CD14-positive monocyte (primary cell): Measurements from ENCODE around the gene SLC30A5. TPM values are rescaled to one million over a fixed set of nuclear protein-coding genes. Genes with fewer than 3 reads are reported as not detected.

Source experiments
- DNase-seq, 3 donors: peaks; one replicate each; pipeline ENCODE4 v3.0.0-alpha.2; 2011 to 2022
- H2AFZ ChIP-seq: 2 replicates; pipeline ENCODE4 v1.6.0; 2012; ENCODE audit warnings: mild to moderate bottlenecking, low read depth, low read length, inconsistent platforms; ENCODE audit not compliant: insufficient read depth, poor library complexity, severe bottlenecking
- H3K27ac ChIP-seq, 2 donors: 1 replicate in 1 of 2; 2 replicates in 1 of 2; pipeline ENCODE4 v1.5.1; 2012 to 2013; ENCODE audit warnings: low read length in 2 of 2, control low read depth in 1 of 2, inconsistent platforms in 1 of 2, low read depth in 1 of 2, mild to moderate bottlenecking in 1 of 2
- H3K27me3 ChIP-seq, 2 donors: one replicate each; pipeline versions ENCODE4 v1.6.0 to v1.6.1; 2011 to 2013; ENCODE audit warnings: low read length in 2 of 2; ENCODE audit not compliant: control insufficient read depth in 2 of 2, insufficient read depth in 2 of 2
- H3K36me3 ChIP-seq, 2 donors: replicated peaks in 1 of 2; 1 replicate in 1 of 2; 2 replicates in 1 of 2; pipeline versions ENCODE4 v1.5.1 to v1.6.1; 2012 to 2013; ENCODE audit warnings: low read length in 2 of 2, control low read depth in 1 of 2, inconsistent platforms in 1 of 2, mild to moderate bottlenecking in 1 of 2; ENCODE audit not compliant: insufficient read depth in 2 of 2, control insufficient read depth in 1 of 2
- H3K4me1 ChIP-seq, 2 donors: 1 replicate in 1 of 2; 2 replicates in 1 of 2; pipeline versions ENCODE4 v1.5.1 to v1.6.1; 2012 to 2013; ENCODE audit warnings: low read length in 2 of 2, control low read depth in 1 of 2, inconsistent platforms in 1 of 2, mild to moderate bottlenecking in 1 of 2, moderate library complexity in 1 of 2; ENCODE audit not compliant: insufficient read depth in 2 of 2, control insufficient read depth in 1 of 2
- H3K4me2 ChIP-seq: replicated peaks from 2 replicates; pipeline ENCODE3; 2012; ENCODE audit warnings: low read length, moderate library complexity, mild to moderate bottlenecking; ENCODE audit not compliant: poor library complexity, severe bottlenecking; ENCODE audit errors: extremely low read depth
- H3K4me3 ChIP-seq, 3 experiments: fragments of 200-600 bp in 1 of 3; sonication (generic) in 1 of 3; replicated peaks in 1 of 3; 1 replicate in 2 of 3; 2 replicates in 1 of 3; pipeline ENCODE4 v1.5.1; 2011 to 2013; ENCODE audit warnings: low read length in 3 of 3, mild to moderate bottlenecking in 3 of 3, control low read depth in 2 of 3, low read depth in 2 of 3, inconsistent platforms in 1 of 3, moderate library complexity in 1 of 3
- H3K79me2 ChIP-seq: 2 replicates; pipeline ENCODE4 v1.6.0; 2012; ENCODE audit warnings: mild to moderate bottlenecking, control low read depth, inconsistent platforms, low read length, moderate library complexity; ENCODE audit not compliant: insufficient read depth
- H3K9ac ChIP-seq: 2 replicates; pipeline ENCODE4 v1.6.0; 2017; ENCODE audit warnings: low read length, mild to moderate bottlenecking; ENCODE audit not compliant: insufficient read depth, poor library complexity, severe bottlenecking
- H3K9me3 ChIP-seq, 2 donors: replicated peaks in 1 of 2; 1 replicate in 1 of 2; 2 replicates in 1 of 2; pipeline versions ENCODE4 v1.5.1 to v1.6.1; 2012 to 2013; ENCODE audit warnings: low read length in 2 of 2, control low read depth in 1 of 2; ENCODE audit not compliant: control insufficient read depth in 1 of 2, insufficient read depth in 1 of 2
- H4K20me1 ChIP-seq: 2 replicates; pipeline ENCODE4 v1.6.0; 2012; ENCODE audit warnings: mild to moderate bottlenecking, low read length, control low read depth, moderate library complexity; ENCODE audit not compliant: insufficient read depth
- H3K27ac Mint-ChIP-seq, 7 donors: one replicate each; pipeline ENCODE4 v1.8.0; 2020; ENCODE audit warnings: mild to moderate bottlenecking in 7 of 7, mixed read lengths in 7 of 7, moderate library complexity in 6 of 7, inconsistent platforms in 2 of 7
- H3K27me3 Mint-ChIP-seq, 3 donors: one replicate each; pipeline ENCODE4 v1.8.0; 2021 to 2022; ENCODE audit warnings: low read depth in 3 of 3, mild to moderate bottlenecking in 3 of 3, mixed read lengths in 3 of 3, moderate library complexity in 3 of 3, inconsistent platforms in 1 of 3
- H3K36me3 Mint-ChIP-seq, 2 donors: one replicate each; pipeline ENCODE4 v1.8.0; 2020; ENCODE audit warnings: mixed read lengths in 2 of 2, inconsistent platforms in 1 of 2, mild to moderate bottlenecking in 1 of 2
- H3K4me1 Mint-ChIP-seq: one replicate; pipeline ENCODE4 v1.8.0; 2020; ENCODE audit warnings: mild to moderate bottlenecking, mixed read lengths
- H3K4me3 Mint-ChIP-seq, 2 donors: one replicate each; pipeline ENCODE4 v1.8.0; 2020; ENCODE audit warnings: mild to moderate bottlenecking in 2 of 2, mixed read lengths in 2 of 2, moderate library complexity in 1 of 2
- H3K9me3 Mint-ChIP-seq, 7 donors: one replicate each; pipeline ENCODE4 v1.8.0; 2020 to 2022; ENCODE audit warnings: mixed read lengths in 7 of 7, mild to moderate bottlenecking in 6 of 7, moderate library complexity in 6 of 7, inconsistent platforms in 2 of 7
- WGBS: methylation state at CpG from one replicate; pipeline ENCODE4 v1.1.5; 2013; ENCODE audit warnings: missing lambda C conversion rate; ENCODE audit not compliant: insufficient coverage; 5-methylcytosine and 5-hydroxymethylcytosine counted together
- intact Hi-C, 2 donors: fragments of 100-400 bp; cut with micrococcal nuclease; formaldehyde crosslinking; loops; one replicate each; pipeline versions ENCODE4 v1.15.0 to v1.15.1; 2023
- polyA plus RNA-seq, 3 donors: library from polyadenylated mRNA; depleted of rRNA in 1 of 3; unstranded in 2 of 3; stranded (reverse) in 1 of 3; fragments of 300-500 nt in 2 of 3; fragments of >200 nt in 1 of 3; fragmentation: Illumina TruSeq in 2 of 3; gene quantifications; 1 replicate in 2 of 3; 2 replicates in 1 of 3; pipeline ENCODE4 v1.2.3, GENCODE V29; 2012 to 2021
- TF ChIP-seq, protein P1 (sequence below): fragments of 200-600 bp; IDR thresholded peaks from one replicate; pipeline ENCODE4 v1.8.0; 2022; ENCODE audit warnings: antibody characterized with exemption, mild to moderate bottlenecking

SLC30A5 gene
- polyA plus RNA-seq, 3 donors, result 12.6 to 28.2 (median 27.0) TPM

DNA sequence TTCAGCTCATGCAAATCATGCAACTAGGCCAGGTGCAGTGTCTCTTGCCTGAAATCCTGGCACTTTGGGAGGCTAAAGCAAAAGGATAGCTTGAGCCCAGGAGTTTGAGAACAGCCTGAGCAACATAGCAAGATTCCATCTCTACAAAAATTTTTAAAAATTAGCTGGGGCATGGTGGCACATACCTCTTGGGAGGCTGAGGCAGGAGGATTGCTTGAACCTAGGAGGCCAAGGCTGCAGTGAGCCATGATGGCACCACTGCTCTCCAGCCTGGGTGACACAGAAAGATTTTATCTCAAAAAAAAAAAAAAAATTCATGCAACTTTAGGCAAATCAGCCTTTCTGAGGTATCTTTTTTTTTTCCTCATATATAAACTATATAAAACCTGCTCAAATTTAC is 37.5 kb downstream of the SLC30A5 start:
- TF ChIP-seq, protein P1, sequence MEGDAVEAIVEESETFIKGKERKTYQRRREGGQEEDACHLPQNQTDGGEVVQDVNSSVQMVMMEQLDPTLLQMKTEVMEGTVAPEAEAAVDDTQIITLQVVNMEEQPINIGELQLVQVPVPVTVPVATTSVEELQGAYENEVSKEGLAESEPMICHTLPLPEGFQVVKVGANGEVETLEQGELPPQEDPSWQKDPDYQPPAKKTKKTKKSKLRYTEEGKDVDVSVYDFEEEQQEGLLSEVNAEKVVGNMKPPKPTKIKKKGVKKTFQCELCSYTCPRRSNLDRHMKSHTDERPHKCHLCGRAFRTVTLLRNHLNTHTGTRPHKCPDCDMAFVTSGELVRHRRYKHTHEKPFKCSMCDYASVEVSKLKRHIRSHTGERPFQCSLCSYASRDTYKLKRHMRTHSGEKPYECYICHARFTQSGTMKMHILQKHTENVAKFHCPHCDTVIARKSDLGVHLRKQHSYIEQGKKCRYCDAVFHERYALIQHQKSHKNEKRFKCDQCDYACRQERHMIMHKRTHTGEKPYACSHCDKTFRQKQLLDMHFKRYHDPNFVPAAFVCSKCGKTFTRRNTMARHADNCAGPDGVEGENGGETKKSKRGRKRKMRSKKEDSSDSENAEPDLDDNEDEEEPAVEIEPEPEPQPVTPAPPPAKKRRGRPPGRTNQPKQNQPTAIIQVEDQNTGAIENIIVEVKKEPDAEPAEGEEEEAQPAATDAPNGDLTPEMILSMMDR, result no peak
- Histone ChIP-seq H3K4me1 (no peaks in the 10 kb centered on the region), H4K20me1 (no peaks in the 10 kb centered on the region), H3K36me3 (peaks cover 39 to 52% of the 10 kb centered on the region in 2 donors), H3K79me2 (no peaks in the 10 kb centered on the region), H3K27ac (no peak overlapping the region), H3K9ac (no peak overlapping the region), H3K27me3 (no peaks in the 10 kb centered on the region), H2AFZ (no peak overlapping the region), H3K9me3 (no peaks in the 10 kb centered on the region), H3K4me2 (no peak overlapping the region), H3K4me3 (no peak overlapping the region)
- H3K9me3 Mint-ChIP-seq, result no peaks in the 10 kb centered on the region
- no peak for DNase-seq
- H3K27ac Mint-ChIP-seq, result peak overlapping the region in 1 of 7 donors; percentile 35
- H3K27me3 Mint-ChIP-seq, result no peaks in the 10 kb centered on the region
- peaks cover 5% of the 10 kb centered on the region for H3K4me1 Mint-ChIP-seq
- H3K4me3 Mint-ChIP-seq, result no peak overlapping the region
- peaks cover 39% of the 10 kb centered on the region in 2 donors for H3K36me3 Mint-ChIP-seq
- intact Hi-C loops, result no loop called here

DNA sequence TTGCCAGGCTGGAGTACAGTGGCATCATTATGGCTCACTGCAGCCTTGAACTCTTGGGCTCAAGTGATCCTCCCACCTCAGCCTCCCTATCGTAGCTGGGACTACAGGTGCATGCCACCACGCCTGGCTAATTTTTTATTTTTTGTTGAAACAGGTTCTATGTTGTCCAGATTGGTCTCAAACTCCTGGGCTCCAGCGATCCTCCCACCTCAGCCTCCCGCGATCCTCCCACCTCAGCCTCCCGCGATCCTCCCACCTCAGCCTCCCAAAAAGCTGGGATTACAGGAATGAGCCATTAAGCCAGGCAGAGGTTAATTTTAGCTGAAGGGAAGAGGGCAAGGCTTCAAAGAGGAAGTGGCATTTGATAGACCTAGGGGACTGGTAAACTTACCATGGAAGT is 40.3 kb downstream of the SLC30A5 start:
- no peaks in the 10 kb centered on the region for H3K79me2 ChIP-seq
- H3K36me3 ChIP-seq, result peaks cover 17 to 30% of the 10 kb centered on the region in 2 donors
- no peaks in the 10 kb centered on the region for H3K9me3 ChIP-seq
- no peak overlapping the region for H3K9ac ChIP-seq
- peaks cover 0 to 1% (median 0%) of the 10 kb centered on the region in 7 donors for H3K9me3 Mint-ChIP-seq
- H3K4me2 ChIP-seq, result no peak overlapping the region
- H3K4me1 ChIP-seq, result no peaks in the 10 kb centered on the region
- peaks cover 20 to 21% of the 10 kb centered on the region in 2 donors for H3K36me3 Mint-ChIP-seq
- H3K27me3 Mint-ChIP-seq, result no peaks in the 10 kb centered on the region
- intact Hi-C loops, result no loop called here
- no peak overlapping the region for H3K27ac Mint-ChIP-seq
- H2AFZ ChIP-seq, result no peak overlapping the region
- TF ChIP-seq, protein P1, result no peak
- no peak overlapping the region for H3K27ac ChIP-seq
- H3K4me1 Mint-ChIP-seq, result peaks cover 5% of the 10 kb centered on the region
- H3K4me3 Mint-ChIP-seq, result no peak overlapping the region
- H3K4me3 ChIP-seq, result no peak overlapping the region
- H4K20me1 ChIP-seq, result no peaks in the 10 kb centered on the region
- no CpG with 5 or more reads among the region's 7 CpGs for WGBS
- no peak for DNase-seq
- no peaks in the 10 kb centered on the region for H3K27me3 ChIP-seq
